Upper lobe of left lung (tissue), 4 donors: ENCODE measurements around the gene VOPP1.

ENCODE experiments used
- EP300 ChIP-seq, 4 donors: sonication (generic); formaldehyde crosslinking; IDR thresholded peaks; one replicate each; pipeline ENCODE4 v1.5.1; 2017; ENCODE audit warnings: antibody characterized with exemption in 4 of 4, control low read depth in 2 of 4
- POLR2A ChIP-seq, 4 donors: fragments of 450-650 bp; IDR thresholded peaks; one replicate each; pipeline ENCODE4 v1.5.1; 2016 to 2017; ENCODE audit warnings: antibody characterized with exemption in 4 of 4, mild to moderate bottlenecking in 2 of 4
- POLR2AphosphoS5 ChIP-seq, 2 donors: sonication (generic); formaldehyde crosslinking; IDR thresholded peaks; one replicate each; pipeline ENCODE4 v1.5.1; 2017; ENCODE audit warnings: antibody characterized with exemption in 2 of 2
- TF ChIP-seq, protein P1 (sequence below), 6 experiments: fragments of 450-650 bp in 4 of 6; fragments of 200-600 bp in 2 of 6; sonication (generic) in 2 of 6; IDR thresholded peaks; one replicate each; pipeline ENCODE4 v1.5.1; 2016 to 2019; ENCODE audit warnings: antibody characterized with exemption in 6 of 6

DNA sequence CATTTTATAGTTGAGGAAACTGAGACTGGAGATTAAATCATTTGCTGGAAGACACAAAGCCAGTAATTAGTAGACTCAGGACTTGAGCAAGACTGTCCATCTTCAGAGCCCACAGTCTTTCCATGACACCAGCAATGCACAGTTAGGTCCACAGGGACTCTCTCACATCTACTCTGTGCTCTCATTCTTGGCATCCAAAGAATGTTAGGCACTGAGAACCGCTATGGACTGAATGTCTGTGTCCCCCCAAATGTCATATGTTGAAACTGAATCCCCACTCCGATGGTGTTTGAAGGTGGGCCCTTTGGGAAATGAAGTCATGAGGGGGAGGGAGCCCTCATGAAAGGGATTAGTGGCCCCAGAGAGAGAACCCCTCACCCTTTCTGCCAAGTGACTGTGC, 106.6 kb downstream of the VOPP1 start:
- no peak for TF ChIP-seq POLR2AphosphoS5 (IDR thresholded peaks at IDR 0.05)
- TF ChIP-seq, protein P1, sequence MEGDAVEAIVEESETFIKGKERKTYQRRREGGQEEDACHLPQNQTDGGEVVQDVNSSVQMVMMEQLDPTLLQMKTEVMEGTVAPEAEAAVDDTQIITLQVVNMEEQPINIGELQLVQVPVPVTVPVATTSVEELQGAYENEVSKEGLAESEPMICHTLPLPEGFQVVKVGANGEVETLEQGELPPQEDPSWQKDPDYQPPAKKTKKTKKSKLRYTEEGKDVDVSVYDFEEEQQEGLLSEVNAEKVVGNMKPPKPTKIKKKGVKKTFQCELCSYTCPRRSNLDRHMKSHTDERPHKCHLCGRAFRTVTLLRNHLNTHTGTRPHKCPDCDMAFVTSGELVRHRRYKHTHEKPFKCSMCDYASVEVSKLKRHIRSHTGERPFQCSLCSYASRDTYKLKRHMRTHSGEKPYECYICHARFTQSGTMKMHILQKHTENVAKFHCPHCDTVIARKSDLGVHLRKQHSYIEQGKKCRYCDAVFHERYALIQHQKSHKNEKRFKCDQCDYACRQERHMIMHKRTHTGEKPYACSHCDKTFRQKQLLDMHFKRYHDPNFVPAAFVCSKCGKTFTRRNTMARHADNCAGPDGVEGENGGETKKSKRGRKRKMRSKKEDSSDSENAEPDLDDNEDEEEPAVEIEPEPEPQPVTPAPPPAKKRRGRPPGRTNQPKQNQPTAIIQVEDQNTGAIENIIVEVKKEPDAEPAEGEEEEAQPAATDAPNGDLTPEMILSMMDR (IDR thresholded peaks at IDR 0.05): no peak
- TF ChIP-seq EP300 (IDR thresholded peaks at IDR 0.05): no peak
- TF ChIP-seq POLR2A (IDR thresholded peaks at IDR 0.05): no peak
